ENCODE measurements around the gene DHH.
A peak's percentile ranks its signal among the peaks of the same experiment; 100 is the strongest.
"Not testable (repeated sequence)": the region's sequence is repeated elsewhere in the genome, so short reads cannot be mapped to it uniquely, and the experiment has no call there.

Gene DHH

DNA sequence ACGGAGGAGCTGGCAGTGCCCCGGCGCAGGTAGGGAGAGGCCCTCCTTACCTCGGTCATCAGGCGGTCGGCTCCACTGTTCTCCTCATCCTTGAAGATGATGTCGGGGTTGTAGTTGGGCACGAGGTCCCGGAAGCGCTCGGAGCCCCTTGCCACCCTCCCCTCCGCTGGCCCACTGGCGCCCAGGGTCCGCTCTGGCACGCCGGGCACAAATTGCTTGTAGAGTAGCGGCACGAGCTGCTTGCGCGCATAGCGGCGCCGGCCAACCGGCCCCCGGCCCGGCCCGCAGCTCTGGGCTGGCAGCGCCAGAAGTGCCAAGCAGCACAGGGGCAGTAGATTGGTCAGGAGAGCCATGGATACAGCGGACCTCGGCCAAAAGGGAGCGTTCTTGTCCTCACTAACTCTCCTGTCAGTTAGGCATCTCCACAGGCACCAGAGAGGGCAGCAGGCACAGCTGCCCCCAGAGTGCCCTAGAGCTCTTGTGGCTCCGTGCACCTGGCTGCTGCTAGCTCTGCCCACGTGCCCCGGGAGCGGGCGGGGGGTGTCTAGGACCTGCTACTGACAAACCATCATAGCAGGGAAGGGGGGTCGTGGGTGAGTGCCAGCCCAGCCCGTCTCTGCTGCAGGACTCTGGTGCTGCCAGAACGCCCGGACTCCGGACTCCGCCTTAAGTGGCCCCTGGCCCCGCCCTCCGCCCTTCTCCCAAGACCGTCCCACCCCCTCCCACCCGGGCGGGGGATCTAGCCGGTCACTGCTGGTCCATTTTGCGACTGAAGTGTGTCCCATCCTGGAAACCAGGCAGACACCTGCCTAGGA lies at the start of gene DHH:
Gene DHH (minus strand): TSS at position 642 of the 815 bp plus-strand sequence. CDS start 289 bp downstream, at position 353.
- DNase-seq (ENCODE audit: low spot score): peak; percentile 80

GRCh38 chr12:49144384-49144783 lies 49.8 kb upstream of the DHH start:
- no peak for DNase-seq (ENCODE audit: low spot score)

DNA sequence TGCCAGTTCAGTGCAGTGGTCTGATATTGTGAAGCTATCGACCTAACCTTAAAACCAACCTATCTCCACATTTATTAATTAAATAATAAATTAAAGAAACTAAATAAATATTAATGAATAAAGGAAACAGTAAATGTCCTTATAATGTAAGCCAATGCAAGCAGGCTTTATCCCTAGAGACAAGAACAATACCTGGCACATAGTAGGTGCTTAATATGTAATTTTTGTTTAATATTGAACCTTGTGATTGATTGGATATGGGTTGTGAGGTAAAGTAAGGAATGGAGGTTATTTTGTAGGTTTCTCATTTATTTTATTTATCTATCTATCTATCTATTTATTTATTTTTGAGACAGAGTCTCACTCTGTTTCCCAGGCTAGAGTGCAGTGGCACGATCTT lies 44.4 kb upstream of the DHH start:
- no peak for DNase-seq (ENCODE audit: low spot score)

DNA sequence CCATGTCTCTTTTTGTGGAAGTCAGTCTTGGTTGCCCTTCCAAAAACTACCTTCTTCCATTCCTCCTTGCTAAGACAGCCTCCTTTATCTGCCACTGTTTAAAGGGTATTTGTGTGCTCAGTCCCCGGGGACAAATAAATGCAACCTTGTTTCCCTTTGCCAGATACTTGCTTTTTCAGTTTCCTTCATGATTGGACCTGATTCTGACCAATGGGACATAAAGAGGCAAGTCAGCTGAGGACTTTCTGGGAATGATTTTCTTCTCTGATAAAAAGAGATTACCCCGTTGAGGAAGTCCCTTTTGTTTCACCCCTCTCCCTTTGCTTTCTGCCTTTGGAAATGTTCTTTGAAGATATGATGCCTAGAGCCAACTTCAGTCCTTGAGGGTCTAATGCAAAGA lies 44.0 kb upstream of the DHH start:
- no peak for DNase-seq (ENCODE audit: low spot score)

- no peak for DNase-seq (ENCODE audit: low spot score)
These were observed 42.9 kb upstream of the DHH start for GRCh38 chr12:49137476-49137875.

DNA sequence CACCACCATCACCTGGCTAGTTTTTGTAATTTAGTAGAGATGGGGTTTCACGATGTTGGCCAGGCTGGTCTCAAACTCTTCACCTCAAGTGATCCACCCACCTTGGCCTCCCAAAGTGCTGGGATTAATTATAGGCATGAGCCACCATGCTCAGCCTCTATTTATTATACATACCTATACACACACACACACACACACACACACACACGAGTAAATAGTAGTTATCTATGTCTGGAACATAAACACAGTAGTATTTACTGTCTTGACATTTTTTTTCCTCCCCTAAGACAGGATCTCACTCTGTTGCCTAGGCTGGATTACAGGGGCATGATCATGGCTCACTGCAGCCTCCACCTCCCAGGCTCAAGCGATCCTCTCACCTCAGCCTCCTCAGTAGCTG lies 42.4 kb upstream of the DHH start:
- not testable (repeated sequence) for DNase-seq (ENCODE audit: low spot score)

DNA sequence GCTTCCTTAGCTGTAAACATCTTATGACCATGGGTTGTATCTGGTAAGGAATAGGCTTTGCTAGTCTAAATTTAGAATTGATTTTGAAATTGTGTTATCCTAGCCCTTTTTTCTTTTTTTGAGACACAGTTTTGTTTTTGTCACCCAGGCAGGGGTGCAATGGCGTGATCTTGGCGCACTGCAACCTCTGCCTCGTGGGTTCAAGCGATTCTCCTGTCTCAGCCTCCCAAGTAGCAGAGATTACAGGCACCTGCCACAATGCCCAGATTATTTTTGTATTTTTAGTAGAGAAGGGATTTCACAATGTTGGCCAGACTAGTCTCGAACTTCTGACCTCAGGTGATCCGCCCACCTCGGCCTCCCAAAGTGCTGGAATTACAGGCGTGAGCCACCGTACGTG lies 39.0 kb upstream of the DHH start:
- DNase-seq (ENCODE audit: low spot score): no peak

DNA sequence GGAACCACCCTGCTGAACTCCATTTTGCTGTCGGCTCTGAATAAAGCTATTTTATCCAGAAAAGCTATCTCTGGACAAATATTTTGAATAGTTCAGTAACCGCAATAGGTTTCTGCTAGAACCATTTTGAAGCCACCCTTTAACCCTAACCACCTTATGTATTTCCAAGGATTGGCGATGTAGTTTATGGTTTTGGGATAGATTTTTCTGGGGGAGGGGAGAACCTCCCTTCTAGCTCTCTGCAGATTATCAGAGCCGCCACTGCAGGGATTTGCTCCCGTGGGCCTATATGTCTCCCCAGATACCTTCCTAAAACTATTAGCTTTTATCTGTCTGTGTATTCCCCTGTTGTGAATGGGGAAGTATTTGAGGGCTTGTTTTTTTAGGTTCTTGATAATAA lies 38.4 kb upstream of the DHH start:
- no peak for DNase-seq (ENCODE audit: low spot score)

DNA sequence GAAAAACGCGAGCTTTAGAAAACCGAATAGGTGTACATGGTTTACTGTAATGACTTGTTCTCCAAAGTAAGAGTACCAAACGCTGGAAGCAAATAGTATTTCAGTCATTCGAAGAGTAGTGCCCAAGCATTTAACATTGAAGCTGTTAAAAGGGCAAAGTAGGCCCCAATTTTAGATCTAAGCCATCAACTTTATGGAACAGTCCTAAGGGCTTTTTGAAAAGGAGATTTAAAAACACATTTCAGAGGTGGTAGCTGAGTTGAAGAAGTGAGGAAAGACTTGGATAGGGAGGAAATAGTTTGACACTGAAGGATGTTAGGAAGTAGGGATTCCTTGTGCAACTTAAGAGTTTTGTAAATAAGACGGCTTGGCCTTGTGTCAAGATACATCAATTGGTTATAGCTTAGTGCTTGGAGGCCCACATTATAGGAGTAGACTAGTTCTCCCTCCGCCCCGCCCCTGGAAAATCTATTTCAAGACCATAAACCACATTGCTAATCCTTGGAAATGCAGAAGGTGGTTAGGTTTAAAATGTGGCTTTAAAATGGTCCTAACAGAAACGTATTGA lies 37.4 kb upstream of the DHH start:
- DNase-seq (ENCODE audit: low spot score): no peak

- peak; percentile 98 for DNase-seq (ENCODE audit: low spot score)
These were observed 36.7 kb upstream of the DHH start, which contains the start of gene TUBA1B for GRCh38 chr12:49131051-49131893. TSS of gene TUBA1B (minus strand) at chr12:49131395. CDS start at chr12:49131300, 95 bp downstream.

DNA sequence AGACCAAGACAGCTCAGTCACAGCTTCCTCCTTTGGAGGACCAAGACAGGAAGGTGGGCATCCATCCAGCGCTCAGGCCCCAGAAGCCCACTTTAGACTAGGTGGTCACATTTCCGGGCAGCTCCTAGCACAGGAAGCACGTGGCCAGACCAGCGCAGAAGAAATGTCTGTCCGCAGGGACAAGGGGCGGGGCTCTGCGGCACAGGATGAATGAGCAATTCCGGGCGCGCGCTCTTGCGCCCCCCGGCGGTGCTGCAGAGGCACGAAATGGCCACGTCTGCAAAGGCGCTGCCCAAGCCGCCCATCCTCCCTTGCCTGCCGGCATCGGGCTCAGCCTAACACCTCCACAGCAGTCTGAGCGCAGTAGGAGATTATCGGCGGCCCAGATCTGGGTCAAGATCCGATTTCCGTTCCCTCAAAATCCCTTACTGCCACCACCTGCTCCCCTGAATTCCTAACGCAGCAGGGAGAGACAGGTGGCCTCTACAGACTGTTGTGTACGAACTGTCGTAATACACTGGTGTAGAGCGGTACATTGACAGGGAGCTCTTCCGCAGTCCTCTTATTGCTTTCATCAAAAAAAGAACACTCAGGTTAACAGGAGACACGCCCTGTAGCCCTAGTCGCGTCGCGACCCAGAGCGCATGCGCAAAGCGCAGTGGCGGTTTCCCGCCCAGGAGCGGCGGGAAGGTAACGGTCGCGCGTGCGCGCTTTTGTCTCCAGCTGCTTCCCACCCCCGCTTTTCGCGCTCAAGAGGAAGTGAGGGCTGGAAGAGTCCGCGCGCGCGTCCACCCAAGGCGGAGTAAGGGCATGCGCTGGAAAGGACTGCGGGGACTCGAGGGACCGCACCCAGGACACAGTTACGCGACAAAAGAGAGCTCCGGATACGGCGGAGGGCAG lies 35.8 kb upstream of the DHH start:
- peak; percentile 89 for DNase-seq (ENCODE audit: low spot score)

DNA sequence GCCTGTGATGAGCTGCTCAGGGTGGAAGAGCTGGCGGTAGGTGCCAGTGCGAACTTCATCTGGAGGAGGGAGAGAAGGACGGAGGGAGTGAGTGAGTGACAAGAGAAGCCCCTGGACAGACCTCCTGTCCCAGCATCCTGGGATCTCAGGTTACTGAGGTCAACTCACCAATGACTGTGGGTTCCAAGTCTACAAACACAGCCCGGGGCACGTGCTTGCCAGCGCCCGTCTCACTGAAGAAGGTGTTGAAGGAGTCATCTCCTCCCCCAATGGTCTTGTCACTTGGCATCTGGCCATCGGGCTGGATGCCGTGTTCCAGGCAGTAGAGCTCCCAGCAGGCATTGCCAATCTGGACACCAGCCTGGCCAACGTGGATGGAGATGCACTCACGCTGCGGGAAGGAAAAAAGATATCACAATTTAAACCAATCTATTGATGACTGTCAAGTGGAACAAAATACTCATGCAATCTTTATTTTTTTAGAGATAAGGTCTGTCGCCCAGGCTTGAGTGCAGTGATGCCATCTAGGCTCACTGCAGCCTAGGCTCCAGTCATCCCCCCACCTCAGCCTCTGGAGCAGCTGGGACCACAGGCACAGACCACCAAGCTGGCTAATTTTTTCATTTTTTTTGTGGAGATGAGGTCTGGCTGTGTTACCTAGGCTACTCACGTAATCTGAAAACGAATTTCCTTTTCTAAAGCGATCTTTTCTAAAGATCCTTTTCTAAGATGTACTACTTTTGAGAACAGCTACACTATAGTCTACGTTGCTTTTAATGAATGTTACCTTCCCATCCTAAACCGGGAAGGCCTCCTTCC lies 34.9 kb upstream of the DHH start:
- DNase-seq (ENCODE audit: low spot score): no peak

DNA sequence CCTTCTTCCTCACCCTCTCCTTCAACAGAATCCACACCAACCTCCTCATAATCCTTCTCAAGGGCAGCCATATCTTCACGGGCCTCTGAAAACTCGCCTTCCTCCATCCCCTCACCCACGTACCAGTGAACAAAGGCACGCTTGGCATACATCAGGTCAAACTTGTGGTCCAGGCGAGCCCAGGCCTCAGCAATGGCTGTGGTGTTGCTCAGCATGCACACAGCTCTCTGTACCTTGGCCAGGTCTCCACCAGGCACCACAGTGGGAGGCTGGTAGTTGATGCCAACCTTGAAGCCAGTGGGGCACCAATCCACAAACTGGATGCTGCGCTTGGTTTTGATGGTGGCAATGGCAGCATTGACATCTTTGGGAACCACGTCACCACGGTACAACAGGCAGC lies 33.4 kb upstream of the DHH start:
- DNase-seq (ENCODE audit: low spot score): not testable (repeated sequence)

- no peak for DNase-seq (ENCODE audit: low spot score)
These were observed 32.5 kb upstream of the DHH start for GRCh38 chr12:49126852-49127763.

DNA sequence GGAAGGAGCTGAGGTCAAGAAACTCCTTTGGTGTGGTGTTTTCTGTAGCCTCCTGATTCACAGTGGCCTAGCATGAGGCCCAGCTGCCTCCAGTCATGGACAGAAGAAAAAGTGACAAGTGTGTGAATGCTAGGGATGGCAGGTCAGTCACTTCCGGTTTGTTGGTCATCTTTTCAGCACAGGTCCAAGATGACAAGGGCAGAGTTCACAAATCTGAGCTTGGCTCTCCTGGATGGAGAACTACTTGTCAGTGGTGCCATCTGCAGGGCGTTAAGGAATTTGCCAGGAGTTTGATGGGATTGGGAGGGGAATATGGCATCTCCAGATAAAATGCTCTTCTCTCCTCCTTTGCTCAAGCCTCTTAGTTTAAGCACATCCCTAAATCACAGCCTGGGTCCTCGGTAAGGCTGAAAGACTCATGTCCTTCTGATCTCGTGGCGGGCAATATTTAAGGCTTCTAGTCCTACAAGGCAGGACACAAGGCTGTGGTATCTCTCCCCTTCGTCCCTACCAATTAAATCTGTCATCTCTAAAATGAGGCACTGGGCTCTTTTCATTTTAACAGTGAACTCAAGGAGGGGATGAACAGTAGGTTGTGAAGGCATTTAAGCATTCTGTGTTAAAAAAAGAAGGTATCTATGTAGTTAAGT lies 26.6 kb upstream of the DHH start:
- peak; percentile 75 for DNase-seq (ENCODE audit: low spot score)

GRCh38 chr12:49111206-49111605 lies 16.6 kb upstream of the DHH start:
- DNase-seq (ENCODE audit: low spot score): no peak

- DNase-seq (ENCODE audit: low spot score): peak; percentile 99
These were observed 16.0 kb upstream of the DHH start, which contains the start of gene LMBR1L for GRCh38 chr12:49110464-49111155. TSS of gene LMBR1L (minus strand) at chr12:49110847. CDS start at chr12:49110555, 292 bp downstream.
